Left cardiac atrium (tissue), 4 donors: Measurements from ENCODE around the gene NF1. TPM values are rescaled to one million over a fixed set of nuclear protein-coding genes. Genes with fewer than 3 reads are reported as not detected.
A peak's percentile ranks its signal among the peaks of the same experiment; 100 is the strongest.
"Not testable (repeated sequence)": the region's sequence is repeated elsewhere in the genome, so short reads cannot be mapped to it uniquely, and the experiment has no call there.

Source experiments
- ATAC-seq, 2 donors: fragments of 200-7000 bp; cut with Tn5 transposase; one replicate each; pipeline ENCODE4 v1.9.1; 2020; ENCODE audit warnings: mild to moderate bottlenecking in 2 of 2, moderate library complexity in 2 of 2
- DNase-seq: peaks from one replicate; pipeline ENCODE4 v3.0.0-alpha.2; 2020
- intact Hi-C, 2 donors: fragments of 100-400 bp; cut with DNase I; formaldehyde crosslinking; loops; one replicate each; pipeline versions ENCODE4 v1.14.1 to v1.15.1; 2022 to 2023
- long read RNA-seq: library from polyadenylated mRNA; unstranded; transcript quantifications from one replicate; pipeline ENCODE4 v2.0.0, GENCODE V29; 2021
- total RNA-seq, 2 donors: library from RNA; stranded (reverse); fragmentation: NEBNext Ultra II Directional; extraction: Animal tissue kit (Norgen Biotek cat#: 25700); gene quantifications; one replicate each; pipeline ENCODE4 v1.2.1, GENCODE V29; 2021
- donor health status: DM: no; HTN: yes; CAD: no.
- donor health status: DM: no; HTN: yes; CAD: no; lungs with severe emphysema.
- donor health status: DM: yes; HTN: yes; CAD: no.
- donor health status: Dilated cardiomyopathy.

The NF1 gene, protein sequence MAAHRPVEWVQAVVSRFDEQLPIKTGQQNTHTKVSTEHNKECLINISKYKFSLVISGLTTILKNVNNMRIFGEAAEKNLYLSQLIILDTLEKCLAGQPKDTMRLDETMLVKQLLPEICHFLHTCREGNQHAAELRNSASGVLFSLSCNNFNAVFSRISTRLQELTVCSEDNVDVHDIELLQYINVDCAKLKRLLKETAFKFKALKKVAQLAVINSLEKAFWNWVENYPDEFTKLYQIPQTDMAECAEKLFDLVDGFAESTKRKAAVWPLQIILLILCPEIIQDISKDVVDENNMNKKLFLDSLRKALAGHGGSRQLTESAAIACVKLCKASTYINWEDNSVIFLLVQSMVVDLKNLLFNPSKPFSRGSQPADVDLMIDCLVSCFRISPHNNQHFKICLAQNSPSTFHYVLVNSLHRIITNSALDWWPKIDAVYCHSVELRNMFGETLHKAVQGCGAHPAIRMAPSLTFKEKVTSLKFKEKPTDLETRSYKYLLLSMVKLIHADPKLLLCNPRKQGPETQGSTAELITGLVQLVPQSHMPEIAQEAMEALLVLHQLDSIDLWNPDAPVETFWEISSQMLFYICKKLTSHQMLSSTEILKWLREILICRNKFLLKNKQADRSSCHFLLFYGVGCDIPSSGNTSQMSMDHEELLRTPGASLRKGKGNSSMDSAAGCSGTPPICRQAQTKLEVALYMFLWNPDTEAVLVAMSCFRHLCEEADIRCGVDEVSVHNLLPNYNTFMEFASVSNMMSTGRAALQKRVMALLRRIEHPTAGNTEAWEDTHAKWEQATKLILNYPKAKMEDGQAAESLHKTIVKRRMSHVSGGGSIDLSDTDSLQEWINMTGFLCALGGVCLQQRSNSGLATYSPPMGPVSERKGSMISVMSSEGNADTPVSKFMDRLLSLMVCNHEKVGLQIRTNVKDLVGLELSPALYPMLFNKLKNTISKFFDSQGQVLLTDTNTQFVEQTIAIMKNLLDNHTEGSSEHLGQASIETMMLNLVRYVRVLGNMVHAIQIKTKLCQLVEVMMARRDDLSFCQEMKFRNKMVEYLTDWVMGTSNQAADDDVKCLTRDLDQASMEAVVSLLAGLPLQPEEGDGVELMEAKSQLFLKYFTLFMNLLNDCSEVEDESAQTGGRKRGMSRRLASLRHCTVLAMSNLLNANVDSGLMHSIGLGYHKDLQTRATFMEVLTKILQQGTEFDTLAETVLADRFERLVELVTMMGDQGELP (N-terminal part only)
- total RNA-seq: 10 to 100 TPM; 39.3 to 53.5 TPM
- long read RNA-seq, partial matches to known transcripts: 4 of 12 reads
- long read RNA-seq, other reads (novel, unspliced or antisense): 8 of 12 reads

DNA sequence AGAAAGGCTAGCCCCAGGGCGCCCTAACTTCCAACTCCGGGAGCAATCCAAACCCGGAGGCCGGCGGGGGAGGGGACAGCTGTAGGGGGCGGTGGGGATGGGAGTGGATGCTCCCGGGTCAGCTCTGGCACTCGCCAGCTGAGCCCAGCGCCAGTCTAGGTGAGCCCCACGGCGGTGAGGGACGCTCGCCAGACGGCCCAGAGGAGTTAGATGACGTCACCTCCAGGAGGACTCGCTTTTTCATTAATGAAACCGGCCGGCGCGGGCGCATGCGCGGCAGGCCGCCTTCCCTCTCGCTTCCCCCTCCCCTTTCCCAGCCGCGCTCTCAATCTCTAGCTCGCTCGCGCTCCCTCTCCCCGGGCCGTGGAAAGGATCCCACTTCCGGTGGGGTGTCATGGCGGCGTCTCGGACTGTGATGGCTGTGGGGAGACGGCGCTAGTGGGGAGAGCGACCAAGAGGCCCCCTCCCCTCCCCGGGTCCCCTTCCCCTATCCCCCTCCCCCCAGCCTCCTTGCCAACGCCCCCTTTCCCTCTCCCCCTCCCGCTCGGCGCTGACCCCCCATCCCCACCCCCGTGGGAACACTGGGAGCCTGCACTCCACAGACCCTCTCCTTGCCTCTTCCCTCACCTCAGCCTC, at the start of gene NF1:
Gene NF1, plus strand, starts transcription at position 378 of the 636 bp plus-strand sequence. CDS start 333 bp downstream, outside the sequence.
- DNase-seq: peak; percentile 97
- peak; percentile 98 for ATAC-seq
- intact Hi-C loops: no loop called here

DNA sequence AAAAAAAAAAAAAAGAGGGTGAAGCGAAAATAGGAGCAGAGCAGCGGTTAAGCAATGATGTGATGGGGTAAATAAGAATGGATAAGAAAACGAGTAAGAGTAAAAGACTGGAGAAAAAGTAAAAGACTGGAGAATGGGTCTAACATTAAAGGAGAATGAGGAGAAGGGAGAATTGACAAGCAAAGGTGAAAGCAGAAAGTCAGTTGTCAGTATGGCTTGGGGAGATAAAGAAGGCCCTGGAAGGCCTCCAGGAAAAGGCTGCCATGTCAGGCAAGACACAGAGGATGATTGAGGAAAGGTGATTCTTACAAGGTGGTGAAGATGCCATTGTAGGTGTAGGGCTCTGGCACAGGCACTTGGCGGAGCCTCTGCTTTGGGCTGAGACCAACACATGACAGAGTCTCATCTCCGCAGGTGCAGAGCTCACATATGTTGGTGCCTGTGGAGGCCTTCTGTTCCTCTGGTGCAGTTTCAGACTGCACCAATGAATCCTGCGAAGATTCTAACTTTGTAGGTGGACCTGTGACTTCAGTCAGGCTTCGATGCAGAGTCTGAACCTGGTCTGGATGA, 47.8 kb upstream of the NF1 start:
- ATAC-seq, intact Hi-C loops, DNase-seq: not testable (repeated sequence)

DNA sequence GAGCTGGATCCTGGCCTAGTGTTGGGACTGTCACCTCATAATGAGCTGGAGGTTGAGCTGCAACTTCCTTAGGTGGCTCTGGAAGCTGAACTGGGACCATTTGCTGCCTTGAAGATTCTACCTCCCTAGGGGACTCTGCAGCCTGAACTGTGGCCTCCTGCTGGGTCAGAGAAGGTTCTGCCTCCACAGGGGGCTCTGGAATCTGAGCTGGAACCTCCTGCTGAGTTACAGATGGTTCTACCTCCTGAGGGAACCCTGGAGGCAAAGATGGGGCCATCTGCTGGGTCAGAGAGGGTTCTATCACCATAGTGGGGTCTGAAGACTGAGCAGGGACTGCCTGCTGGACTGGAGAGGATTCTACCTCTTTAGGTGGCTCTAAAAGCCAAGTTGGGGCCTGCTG, 46.6 kb upstream of the NF1 start:
- intact Hi-C loops: no loop called here
- ATAC-seq: no peak

DNA sequence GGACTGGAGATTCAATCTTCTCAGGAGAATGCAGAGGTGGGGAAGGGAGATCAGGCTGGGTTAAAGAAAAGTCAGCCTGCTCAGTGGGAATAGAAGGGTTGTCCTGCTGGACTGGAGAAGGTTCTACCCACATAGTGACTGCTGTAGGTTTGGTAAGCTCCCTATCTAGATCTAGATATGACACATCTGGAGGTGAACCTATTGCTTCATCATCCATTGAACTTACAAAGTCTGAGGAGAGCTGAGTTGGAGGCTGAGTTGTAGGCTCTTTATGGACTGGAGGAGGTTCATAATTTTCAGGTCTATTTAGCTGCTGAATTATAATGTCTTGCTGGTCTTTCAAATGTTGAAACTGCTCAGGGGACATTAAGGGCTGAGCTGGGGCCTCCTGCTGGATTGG, 46.0 kb upstream of the NF1 start:
- ATAC-seq: no peak
- intact Hi-C loops: no loop called here
- DNase-seq: no peak

More for the DNA sequence above, 46.6 kb upstream of the NF1 start:
- DNase-seq: no peak

DNA sequence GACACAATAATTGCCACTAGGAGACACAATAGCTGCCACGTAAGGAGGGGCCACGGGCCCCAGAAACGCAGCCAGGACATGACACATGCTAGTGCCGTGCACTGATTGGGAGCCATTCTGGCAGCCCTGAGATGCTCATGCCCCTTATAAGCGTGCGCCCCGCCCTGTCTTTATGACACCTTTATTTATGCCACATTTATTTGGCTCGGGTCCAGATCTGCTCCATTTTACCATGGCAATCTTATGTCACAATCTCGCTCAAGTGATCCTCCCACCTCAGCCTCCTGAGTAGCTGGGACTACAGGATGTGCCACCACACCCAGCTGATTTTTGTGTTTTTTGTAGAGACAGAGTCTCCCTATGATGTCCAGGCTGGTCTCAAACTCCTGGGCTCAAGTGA, 43.8 kb upstream of the NF1 start:
- DNase-seq: no peak
- intact Hi-C loops: no loop called here
- no peak for ATAC-seq

DNA sequence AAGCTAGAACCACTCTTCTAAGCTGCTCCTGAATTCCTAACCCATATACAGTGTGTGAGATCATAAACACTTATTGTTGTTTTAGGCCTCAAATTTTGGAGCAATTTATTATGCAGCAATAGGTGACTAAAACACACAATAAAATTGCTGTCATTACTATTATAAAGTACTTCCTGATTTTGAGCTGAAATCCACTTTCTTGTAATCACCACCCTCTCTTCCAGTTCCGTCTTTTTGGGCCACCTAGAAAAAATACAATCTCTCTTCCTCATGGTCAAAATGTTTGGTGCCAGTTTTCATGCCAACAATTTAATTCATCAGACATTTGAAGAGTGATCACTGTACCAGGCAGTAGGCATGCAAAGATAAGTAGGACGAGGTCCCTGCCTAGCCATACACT, 43.3 kb upstream of the NF1 start:
- no peak for DNase-seq
- no peak for ATAC-seq
- intact Hi-C loops: no loop called here

DNA sequence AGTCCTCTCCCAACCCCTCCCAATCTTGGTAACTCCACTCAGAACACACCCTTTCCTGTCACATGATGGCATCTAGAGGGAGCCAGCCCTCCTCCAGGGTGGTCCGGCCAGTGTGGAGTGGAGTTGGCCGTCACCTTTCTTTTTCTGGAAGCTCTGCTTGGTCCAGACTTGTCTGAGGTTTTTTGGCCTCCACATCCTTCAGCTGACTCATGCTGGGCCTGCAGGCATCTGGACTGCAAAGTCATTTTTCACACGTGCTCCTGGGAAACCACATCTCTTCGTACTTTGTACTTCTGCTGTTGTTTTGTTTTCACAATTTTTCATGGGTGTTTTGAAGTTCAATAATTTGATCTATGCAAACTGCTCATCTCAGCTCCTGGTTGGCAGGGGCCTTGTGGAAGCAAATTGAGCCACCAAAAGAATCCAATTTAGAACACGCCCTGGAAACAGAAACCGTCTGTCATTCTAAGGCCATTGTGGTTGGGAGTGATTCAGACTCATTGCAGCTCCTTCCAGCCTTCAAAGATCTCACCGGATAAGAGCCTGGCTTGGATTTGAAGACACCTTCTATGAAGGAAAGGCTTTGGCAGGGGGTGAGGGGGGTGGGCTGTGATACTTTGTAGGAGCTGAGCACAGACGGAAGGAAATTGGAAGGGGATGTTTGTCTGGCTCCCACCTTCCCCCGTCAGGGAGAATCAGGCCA, 42.4 kb upstream of the NF1 start:
- peak; percentile 91 to 95 for ATAC-seq
- intact Hi-C loops: no loop called here
- DNase-seq: peak; percentile 62

DNA sequence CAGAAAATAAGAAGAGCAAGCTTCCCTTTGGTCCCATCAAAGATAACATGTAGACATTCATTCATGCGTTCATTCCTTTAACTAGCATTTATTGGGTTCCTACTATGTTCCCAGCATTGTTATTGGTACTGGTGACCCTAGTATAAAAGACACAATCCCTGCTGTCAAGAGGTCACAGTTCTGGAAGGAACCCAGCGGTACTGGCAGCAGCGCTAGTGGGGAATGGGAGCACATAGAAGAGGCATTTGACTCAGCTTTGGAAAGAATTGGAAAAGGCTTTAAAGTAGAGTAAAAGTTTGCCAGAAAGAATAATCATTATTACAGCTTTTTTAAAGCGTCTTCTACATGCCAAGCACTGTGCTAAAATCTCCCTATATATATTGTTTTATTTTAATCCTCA, 41.7 kb upstream of the NF1 start:
- intact Hi-C loops: no loop called here
- no peak for ATAC-seq

DNA sequence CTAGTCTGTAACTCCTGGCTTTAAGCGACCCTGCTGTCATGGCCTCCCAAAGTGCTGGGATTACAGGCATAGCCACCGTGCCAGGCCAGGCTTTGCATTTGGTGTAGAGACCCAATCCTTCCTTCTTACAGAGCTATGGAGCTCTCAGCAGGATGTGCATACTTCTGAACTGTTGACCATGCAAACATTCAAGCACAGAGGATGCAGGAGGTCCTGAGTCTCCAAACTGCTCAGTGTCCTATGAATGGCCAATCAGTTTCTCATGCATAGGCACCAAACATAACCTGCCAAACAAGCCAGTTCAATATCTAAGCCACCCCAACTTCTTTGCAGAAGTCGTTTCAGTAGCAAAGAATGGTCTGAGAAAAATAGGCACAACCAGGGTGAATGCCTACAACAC, 40.0 kb upstream of the NF1 start:
- intact Hi-C loops: no loop called here
- DNase-seq (no peak), ATAC-seq (no peak)

More for the DNA sequence above, 41.7 kb upstream of the NF1 start:
- no peak for DNase-seq

DNA sequence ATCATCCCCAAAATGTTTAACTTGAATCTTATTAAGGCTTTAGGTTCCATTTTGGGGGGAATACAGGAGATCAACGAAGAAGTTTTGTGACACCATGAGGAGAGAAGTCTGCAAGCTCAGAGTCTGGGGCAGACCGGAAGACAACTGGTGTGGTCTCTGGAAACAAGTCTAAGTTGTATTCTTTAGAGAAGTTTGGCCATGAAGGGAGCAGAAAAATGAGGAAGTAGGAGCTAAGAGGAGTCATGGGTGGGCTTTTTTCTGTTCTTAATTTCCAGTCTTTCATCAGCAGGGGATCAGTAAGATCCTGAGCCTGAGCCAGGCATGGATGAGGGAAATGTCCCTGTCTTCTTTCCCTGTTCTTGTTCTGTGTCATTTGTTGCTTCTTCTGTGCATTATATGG, 35.8 kb upstream of the NF1 start:
- DNase-seq (no peak), ATAC-seq (no peak)
- intact Hi-C loops: no loop called here

DNA sequence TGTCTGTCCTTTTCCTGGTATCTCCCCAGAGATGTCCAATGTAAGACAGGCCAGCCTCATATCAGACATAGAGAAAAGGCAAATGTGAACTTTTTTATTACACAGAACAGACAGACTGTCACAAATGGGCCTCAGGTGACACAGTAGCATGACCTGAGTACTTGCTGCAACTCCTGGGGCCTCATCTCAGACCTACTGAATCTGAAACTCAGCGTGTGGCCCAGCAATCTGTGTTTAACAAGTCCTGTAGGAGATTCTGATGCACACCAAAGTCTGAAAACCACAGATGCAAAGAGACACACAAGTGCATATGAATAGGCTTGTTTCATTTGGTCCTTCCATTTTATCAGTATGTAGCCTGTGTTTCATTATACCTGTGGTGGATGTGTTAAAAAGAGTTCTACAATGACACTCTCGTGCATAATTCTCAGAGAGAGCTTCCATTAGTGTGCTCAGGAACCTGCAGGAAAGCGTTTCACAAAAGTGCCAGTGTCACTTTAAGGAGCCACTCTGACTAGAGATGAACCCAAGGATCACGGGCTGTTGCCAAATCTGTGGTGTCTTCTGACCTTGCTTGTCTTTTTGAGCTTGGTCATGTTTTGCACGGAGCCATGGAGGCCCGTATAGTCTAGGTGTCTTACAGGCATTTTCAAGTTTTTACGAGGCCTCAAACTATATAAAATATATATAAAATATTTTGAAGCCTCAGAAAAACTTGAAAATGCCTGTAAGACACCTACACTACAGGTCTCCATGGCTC, 33.8 kb upstream of the NF1 start:
- no peak for ATAC-seq
- intact Hi-C loops: no loop called here
- no peak for DNase-seq

DNA sequence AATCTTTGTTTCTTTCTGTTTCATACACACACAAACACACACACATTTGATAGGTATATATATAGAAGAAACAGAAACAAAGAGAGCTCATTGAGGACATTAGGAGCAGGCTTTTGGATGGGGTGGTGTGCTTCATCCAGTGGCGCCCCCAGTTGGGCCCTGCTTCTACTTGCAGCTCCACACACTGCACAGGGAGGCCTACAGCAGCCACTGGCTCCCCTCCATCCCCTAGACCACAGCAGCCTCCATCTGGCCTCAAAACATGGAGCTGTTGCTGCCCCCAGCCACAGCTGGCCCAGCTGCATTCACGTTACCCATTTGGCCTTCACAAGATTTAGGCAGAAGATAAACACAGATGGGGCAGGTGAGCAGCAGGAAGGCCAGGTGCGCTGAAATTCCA, 33.1 kb upstream of the NF1 start:
- DNase-seq (no peak), ATAC-seq (no peak)
- intact Hi-C loops: no loop called here

DNA sequence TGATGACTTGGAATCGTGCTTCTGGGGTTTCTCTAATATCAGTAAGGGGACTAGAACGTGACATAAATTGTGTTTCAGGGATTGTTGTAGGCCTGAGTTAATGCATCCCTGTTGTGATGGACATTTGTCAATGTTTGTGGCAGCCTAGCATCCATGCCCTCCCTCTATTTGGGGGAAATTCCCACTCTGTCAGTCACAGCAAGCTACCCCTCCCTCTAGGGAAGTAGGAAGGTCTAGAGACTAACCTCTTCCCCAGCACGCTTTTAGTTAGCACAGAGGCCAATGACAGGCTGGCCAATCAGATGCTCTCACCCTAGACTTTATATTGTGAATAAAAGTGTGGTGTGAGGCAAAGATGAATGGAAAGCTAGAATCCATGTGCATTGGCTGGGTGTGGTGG, 32.4 kb upstream of the NF1 start:
- ATAC-seq: no peak
- no peak for DNase-seq
- intact Hi-C loops: no loop called here

DNA sequence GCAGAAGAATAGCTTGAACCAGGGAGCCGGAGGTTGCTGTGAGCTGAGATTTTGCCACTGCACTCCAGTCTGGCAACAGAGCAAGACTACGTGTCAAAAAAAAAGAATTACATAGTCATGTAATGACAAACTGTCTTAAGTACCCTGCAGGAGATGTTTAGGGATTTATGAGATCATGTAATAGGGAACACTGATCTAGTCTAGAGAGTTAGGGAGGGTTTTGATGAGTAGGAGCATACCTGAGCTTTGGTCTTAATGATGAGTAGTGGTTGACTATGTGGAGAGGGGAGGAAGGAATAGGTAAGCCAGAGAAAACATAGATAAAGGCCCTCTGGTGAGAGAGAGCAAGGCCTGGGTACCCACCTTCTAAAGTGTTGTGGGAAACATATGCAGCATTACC, 30.1 kb upstream of the NF1 start:
- ATAC-seq (no peak), DNase-seq (no peak)
- intact Hi-C loops: no loop called here

DNA sequence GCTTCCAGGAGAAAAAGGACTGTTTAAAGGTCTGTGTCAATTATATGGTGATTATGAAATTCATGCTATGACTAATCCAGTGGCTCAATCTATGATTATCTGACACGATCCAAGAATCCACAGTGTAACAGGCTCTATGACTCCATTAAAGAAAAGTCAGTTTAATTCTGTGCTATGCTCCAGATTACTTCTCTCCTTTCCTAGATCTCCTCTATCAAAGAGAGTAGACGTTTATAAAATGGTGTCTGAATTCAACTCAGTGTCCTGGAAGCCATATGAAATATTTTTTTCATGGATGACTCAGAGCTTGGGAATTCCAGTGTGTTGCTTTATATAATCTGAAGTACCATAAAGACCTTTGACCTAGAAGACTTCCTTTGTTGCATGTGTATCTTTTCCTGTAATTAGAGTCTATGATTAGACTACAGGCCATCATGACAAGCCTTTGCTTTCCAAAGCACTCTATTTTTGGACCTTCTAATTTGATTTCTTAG, 27.0 kb upstream of the NF1 start:
- DNase-seq (no peak), ATAC-seq (peak; percentile 34 to 88)
- intact Hi-C loops: no loop called here

DNA sequence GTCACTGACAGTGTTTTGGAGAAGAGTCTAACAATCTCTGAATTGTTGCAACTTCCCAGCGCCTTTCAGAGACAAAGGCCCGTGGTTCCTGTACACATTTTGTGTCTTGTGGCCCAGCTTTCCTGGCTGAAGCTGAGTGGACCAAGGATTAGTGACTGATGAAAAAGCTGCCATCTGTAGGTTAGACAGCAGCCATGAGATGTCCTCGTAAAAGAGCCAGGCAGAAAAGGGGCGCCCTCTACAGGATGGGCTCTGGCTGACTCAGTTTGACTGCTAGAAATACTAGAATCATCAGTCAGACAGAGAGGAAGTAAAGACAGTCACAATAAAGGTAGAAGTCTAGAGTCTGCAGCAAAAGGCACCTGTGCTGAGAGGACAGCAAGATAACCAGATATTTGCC, 26.5 kb upstream of the NF1 start:
- DNase-seq (no peak), ATAC-seq (peak in 1 of 2 donors; percentile 52)
- intact Hi-C loops: no loop called here

DNA sequence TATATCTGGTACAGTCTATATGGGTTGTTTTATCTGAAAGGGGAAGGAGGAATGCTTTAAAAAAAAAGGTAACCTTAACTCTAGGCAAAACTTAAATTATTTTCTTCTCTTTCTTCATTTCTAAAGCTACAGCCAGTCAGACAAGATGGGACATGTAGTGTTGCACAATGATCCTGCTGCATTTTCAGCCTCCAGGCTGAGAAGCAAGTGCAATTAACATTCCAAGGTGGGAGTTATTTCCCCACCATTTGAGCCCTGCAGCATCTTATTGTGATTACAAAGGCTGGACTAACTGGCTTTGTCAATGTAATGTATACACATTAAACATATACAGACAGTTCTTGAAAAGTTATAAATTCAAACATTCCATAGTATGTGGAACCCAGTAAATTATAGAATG, 22.6 kb upstream of the NF1 start:
- intact Hi-C loops: no loop called here
- no peak for DNase-seq
- ATAC-seq: no peak
